HepG2 (cell line): ENCODE results near the gene CADM2. TPM values are rescaled to one million over a fixed set of nuclear protein-coding genes. Genes with fewer than 3 reads are reported as not detected.
"Not testable (repeated sequence)": the region's sequence is repeated elsewhere in the genome, so short reads cannot be mapped to it uniquely, and the experiment has no call there.

Source experiments
- ATAC-seq: fragments of 200-7000 bp; cut with Tn5 transposase; 3 replicates; pipeline ENCODE4 v1.9.1; 2020; ENCODE audit warnings: mild to moderate bottlenecking, moderate library complexity
- BruUV-seq: library from RNA; stranded (reverse); fragments of 400-500 nt; replicated peaks from 2 replicates; lab custom pipeline; 2021; lab: Mats Ljungman, UMichigan
- CTCF ChIA-PET: fragments of 300-600 bp; formaldehyde crosslinking; extraction: SDS; loops from one replicate; lab custom pipeline; 2021; ENCODE audit warnings: low total read pairs, inconsistent platforms, low intra/inter-chr PET ratio; lab: Yijun Ruan, JAX
- POLR2A ChIA-PET: fragments of 350-600 bp; sonication (Branson Sonifier 250); formaldehyde crosslinking; loops from one replicate; lab custom pipeline; 2020; ENCODE audit warnings: antibody characterized with exemption, inconsistent platforms; lab: Yijun Ruan, JAX
- DNase-seq: peaks from one replicate; pipeline ENCODE4 v3.0.0-alpha.2; 2015; ENCODE audit warnings: low spot score
- FAIRE-seq: peaks from 3 replicates; lab custom pipeline; 2011; peaks lifted over from hg19 to GRCh38; lab: Jason Lieb, UNC
- H2AFZ ChIP-seq: one replicate; pipeline ENCODE4 v1.6.1; 2011; ENCODE audit warnings: low read length, inconsistent platforms
- H3K27ac ChIP-seq: fragments of 300-600 bp; 3 replicates; pipeline ENCODE4 v1.8.0; 2011; ENCODE audit warnings: mixed run types, mild to moderate bottlenecking, mixed read lengths, low read length, inconsistent platforms; ENCODE audit not compliant: insufficient read depth; ENCODE audit errors: extremely low read length
- H3K27me3 ChIP-seq, 2 experiments: fragments of 200-600 bp in 1 of 2; 2 replicates in 1 of 2; 3 replicates in 1 of 2; pipeline versions ENCODE4 v1.6.0 to v1.8.0; 2011; ENCODE audit warnings: low read length in 2 of 2, mild to moderate bottlenecking in 2 of 2, moderate library complexity in 2 of 2, inconsistent platforms in 1 of 2; ENCODE audit not compliant: insufficient read depth in 2 of 2, control insufficient read depth in 1 of 2
- H3K36me3 ChIP-seq, 2 experiments: fragments of 200-600 bp in 1 of 2; replicated peaks in 1 of 2; 2 replicates in 1 of 2; 3 replicates in 1 of 2; pipeline versions ENCODE4 v1.5.1 to v1.8.0; 2011; ENCODE audit warnings: low read length in 2 of 2, inconsistent platforms in 1 of 2; ENCODE audit not compliant: insufficient read depth in 2 of 2, control insufficient read depth in 1 of 2
- H3K4me1 ChIP-seq: 2 replicates; pipeline ENCODE4 v1.5.1; 2012; ENCODE audit warnings: low read length, inconsistent platforms; ENCODE audit not compliant: insufficient read depth
- H3K4me2 ChIP-seq: 2 replicates; pipeline ENCODE4 v1.6.0; 2011; ENCODE audit warnings: low read depth, low read length, inconsistent platforms
- H3K4me3 ChIP-seq, 3 experiments: fragments of 200-600 bp in 1 of 3; sonication (generic), shearing (Covaris generic) in 1 of 3; replicated peaks in 1 of 3; 2 replicates each; pipeline ENCODE4 v1.5.1; 2011 to 2016; ENCODE audit warnings: low read length in 3 of 3, inconsistent platforms in 2 of 3, low read depth in 2 of 3, mild to moderate bottlenecking in 2 of 3, control low read depth in 1 of 3, mixed read lengths in 1 of 3; ENCODE audit not compliant: insufficient read depth in 1 of 3
- H3K79me2 ChIP-seq: one replicate; pipeline ENCODE4 v1.6.1; 2011; ENCODE audit warnings: low read length, inconsistent platforms; ENCODE audit not compliant: insufficient read depth
- H3K9ac ChIP-seq: 2 replicates; pipeline ENCODE4 v1.6.0; 2011; ENCODE audit warnings: mild to moderate bottlenecking, low read depth, low read length, inconsistent platforms; ENCODE audit not compliant: insufficient read depth
- H3K9me3 ChIP-seq: 2 replicates; pipeline ENCODE4 v1.5.1; 2012; ENCODE audit warnings: mild to moderate bottlenecking, low read length
- H4K20me1 ChIP-seq: 2 replicates; pipeline ENCODE4 v1.6.0; 2011; ENCODE audit warnings: inconsistent platforms, mild to moderate bottlenecking, low read length, moderate library complexity; ENCODE audit not compliant: insufficient read depth
- CEBPB ChIP-seq: IDR thresholded peaks from 2 replicates; pipeline ENCODE4 v1.6.1; 2011; ENCODE audit warnings: low read depth, low read length, improper control_type of control experiment, borderline replicate concordance
- RBAK ChIP-seq: sonication (generic); formaldehyde crosslinking; IDR thresholded peaks from 2 replicates; pipeline ENCODE4 v1.5.1; 2020; ENCODE audit warnings: mild to moderate bottlenecking, missing genetic modification reagents
- RFX5 ChIP-seq: IDR thresholded peaks from 2 replicates; pipeline ENCODE4 v1.6.1; 2011; ENCODE audit warnings: low read depth, low read length, improper control_type of control experiment
- ZMYM4 ChIP-seq: sonication (generic); formaldehyde crosslinking; IDR thresholded peaks from 2 replicates; pipeline ENCODE4 v1.8.1; 2023; ENCODE audit warnings: mild to moderate bottlenecking, missing genetic modification reagents
- ZNF317 ChIP-seq: sonication (generic); formaldehyde crosslinking; IDR thresholded peaks from 2 replicates; pipeline ENCODE4 v1.5.0; 2020; ENCODE audit warnings: mild to moderate bottlenecking, missing genetic modification reagents
- ZNF556 ChIP-seq: sonication (generic); formaldehyde crosslinking; IDR thresholded peaks from 2 replicates; pipeline ENCODE4 v1.4.0; 2020; ENCODE audit warnings: mild to moderate bottlenecking, missing genetic modification reagents, borderline replicate concordance
- ZSCAN12 ChIP-seq: sonication (generic); formaldehyde crosslinking; IDR thresholded peaks from 2 replicates; pipeline ENCODE4 v1.9.0; 2021; ENCODE audit warnings: mild to moderate bottlenecking, missing genetic modification reagents
- WGBS: methylation state at CpG from one replicate; pipeline ENCODE4 v1.1.6; 2017; ENCODE audit warnings: low lambda C conversion rate; 5-methylcytosine and 5-hydroxymethylcytosine counted together
- in situ Hi-C: cut with HindIII; loops from 2 replicates; pipeline ENCODE4 v1.10.0; 2017; ENCODE audit warnings: low pct_unique_long_range_greater_than_20kb; ENCODE audit not compliant: extremely low pct_ligation_motif_present
- intact Hi-C: fragments of 100-400 bp; cut with micrococcal nuclease; formaldehyde crosslinking; loops from one replicate; pipeline ENCODE4 v1.10.0; 2022; ENCODE audit not compliant: unreplicated experiment
- polyA plus RNA-seq, 8 experiments: library from polyadenylated mRNA; depleted of rRNA in 3 of 8; stranded (reverse) in 7 of 8; unstranded in 1 of 8; fragments of >200 nt; fragmentation: Illumina TruSeq in 4 of 8; extraction: Trizol in 4 of 8; gene quantifications; 2 replicates each; pipeline versions ENCODE4 v1.2.1 to v1.2.3, GENCODE V29; 2011 to 2016; ENCODE audit warnings: low read depth in 4 of 8, missing spikeins in 1 of 8, mixed read lengths in 1 of 8; ENCODE audit not compliant: insufficient read depth in 1 of 8
- total RNA-seq, 5 experiments: library from RNA; depleted of rRNA; stranded (reverse); fragments of >200 nt; fragmentation: Illumina TruSeq; extraction: Trizol; gene quantifications; 2 replicates each; pipeline ENCODE4 v1.2.3, GENCODE V29; 2016; ENCODE audit warnings: low read depth in 1 of 5
- TF ChIP-seq, protein P1 (sequence below): sonication (generic); formaldehyde crosslinking; IDR thresholded peaks from 2 replicates; pipeline ENCODE4 v1.8.1; 2022; ENCODE audit warnings: mild to moderate bottlenecking, missing genetic modification reagents
- TF ChIP-seq, protein P2 (sequence below): sonication (generic); formaldehyde crosslinking; IDR thresholded peaks from 2 replicates; pipeline ENCODE4 v1.8.1; 2023; ENCODE audit warnings: mild to moderate bottlenecking, missing genetic modification reagents
- TF ChIP-seq, protein P3 (sequence below): sonication (generic); IDR thresholded peaks from 2 replicates; pipeline ENCODE4 v1.6.1; 2016; ENCODE audit warnings: low read depth, borderline replicate concordance

CADM2 gene
- total and polyA plus RNA-seq, 2 of the 13 experiments (the other 11 are each of a cell fraction or from before 2014, with no cell fraction given): not detected

DNA sequence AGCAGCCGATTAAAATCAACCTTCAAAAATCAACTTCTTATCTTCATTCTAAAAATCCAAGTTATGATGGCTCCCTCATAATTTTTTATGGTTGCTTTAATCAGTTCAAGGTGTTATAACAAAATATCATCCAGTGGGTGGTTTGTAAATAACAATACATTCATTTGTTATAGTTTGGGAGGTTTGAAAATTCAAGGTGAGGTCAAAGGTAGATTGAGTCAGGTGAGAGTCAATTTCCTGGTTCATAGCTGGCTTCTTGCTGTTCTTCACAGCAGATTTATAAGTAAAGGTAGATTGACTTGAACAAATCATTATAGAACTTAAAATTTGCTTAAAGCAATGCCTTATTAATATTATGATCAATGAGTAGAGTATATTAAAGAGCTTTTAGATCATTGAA is 192.8 kb downstream of the CADM2 start:
- no peaks in the 10 kb centered on the region for H3K79me2 ChIP-seq
- CTCF ChIA-PET: no interaction called here
- FAIRE-seq (no peak), DNase-seq (no peak), ATAC-seq (no peak)
- no peak for TF ChIP-seq ZMYM4 (CRISPR knock-in tag)
- TF ChIP-seq, protein P1, sequence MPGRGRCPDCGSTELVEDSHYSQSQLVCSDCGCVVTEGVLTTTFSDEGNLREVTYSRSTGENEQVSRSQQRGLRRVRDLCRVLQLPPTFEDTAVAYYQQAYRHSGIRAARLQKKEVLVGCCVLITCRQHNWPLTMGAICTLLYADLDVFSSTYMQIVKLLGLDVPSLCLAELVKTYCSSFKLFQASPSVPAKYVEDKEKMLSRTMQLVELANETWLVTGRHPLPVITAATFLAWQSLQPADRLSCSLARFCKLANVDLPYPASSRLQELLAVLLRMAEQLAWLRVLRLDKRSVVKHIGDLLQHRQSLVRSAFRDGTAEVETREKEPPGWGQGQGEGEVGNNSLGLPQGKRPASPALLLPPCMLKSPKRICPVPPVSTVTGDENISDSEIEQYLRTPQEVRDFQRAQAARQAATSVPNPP (CRISPR knock-in tag): no peak
- TF ChIP-seq, protein P2, sequence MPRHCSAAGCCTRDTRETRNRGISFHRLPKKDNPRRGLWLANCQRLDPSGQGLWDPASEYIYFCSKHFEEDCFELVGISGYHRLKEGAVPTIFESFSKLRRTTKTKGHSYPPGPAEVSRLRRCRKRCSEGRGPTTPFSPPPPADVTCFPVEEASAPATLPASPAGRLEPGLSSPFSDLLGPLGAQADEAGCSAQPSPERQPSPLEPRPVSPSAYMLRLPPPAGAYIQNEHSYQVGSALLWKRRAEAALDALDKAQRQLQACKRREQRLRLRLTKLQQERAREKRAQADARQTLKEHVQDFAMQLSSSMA (CRISPR knock-in tag): no peak
- TF ChIP-seq ZSCAN12 (CRISPR knock-in tag): no peak
- no peak for TF ChIP-seq RFX5
- no peak for TF ChIP-seq ZNF317 (CRISPR knock-in tag)
- TF ChIP-seq ZNF556: no peak
- TF ChIP-seq, protein P3, sequence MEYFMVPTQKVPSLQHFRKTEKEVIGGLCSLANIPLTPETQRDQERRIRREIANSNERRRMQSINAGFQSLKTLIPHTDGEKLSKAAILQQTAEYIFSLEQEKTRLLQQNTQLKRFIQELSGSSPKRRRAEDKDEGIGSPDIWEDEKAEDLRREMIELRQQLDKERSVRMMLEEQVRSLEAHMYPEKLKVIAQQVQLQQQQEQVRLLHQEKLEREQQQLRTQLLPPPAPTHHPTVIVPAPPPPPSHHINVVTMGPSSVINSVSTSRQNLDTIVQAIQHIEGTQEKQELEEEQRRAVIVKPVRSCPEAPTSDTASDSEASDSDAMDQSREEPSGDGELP: no peak
- no peak for TF ChIP-seq CEBPB
- TF ChIP-seq RBAK (CRISPR knock-in tag): no peak
- no peak overlapping the region for H3K4me2 ChIP-seq
- 5% methylated on average over 1 of the region's 1 CpG for WGBS
- in situ Hi-C loops (no loop called here), intact Hi-C loops (no loop called here)
- H4K20me1 ChIP-seq: no peaks in the 10 kb centered on the region
- POLR2A ChIA-PET: no interaction called here
- H3K4me1 ChIP-seq: no peaks in the 10 kb centered on the region
- H3K4me3 ChIP-seq: no peak overlapping the region
- H3K36me3 ChIP-seq: no peaks in the 10 kb centered on the region
- no peak overlapping the region for H2AFZ ChIP-seq
- no peak overlapping the region for H3K9ac ChIP-seq
- H3K9me3 ChIP-seq: no peaks in the 10 kb centered on the region
- no TSS peak for BruUV-seq
- no peak overlapping the region for H3K27ac ChIP-seq
- H3K27me3 ChIP-seq: no peaks in the 10 kb centered on the region

DNA sequence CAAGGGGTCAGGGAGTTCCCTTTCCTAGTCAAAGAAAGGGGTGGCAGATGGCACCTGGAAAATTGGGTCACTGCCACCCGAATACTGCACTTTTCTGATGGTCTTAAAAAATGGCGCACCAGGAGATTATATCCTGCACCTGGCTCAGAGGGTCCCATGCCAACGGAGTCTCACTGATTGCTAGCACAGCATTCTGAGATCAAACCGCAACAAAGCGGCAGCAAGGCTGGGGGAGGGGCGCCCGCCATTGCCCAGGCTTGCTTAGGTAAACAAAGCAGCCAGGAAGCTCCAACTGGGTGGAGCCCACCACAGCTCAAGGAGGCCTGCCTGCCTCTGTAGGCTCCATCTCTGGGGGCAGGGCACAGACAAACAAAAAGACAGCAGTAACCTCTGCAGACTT is 194.5 kb downstream of the CADM2 start:
- H3K4me2 ChIP-seq, ATAC-seq, H3K9me3 ChIP-seq, CTCF ChIA-PET, H3K4me3 ChIP-seq, H3K27me3 ChIP-seq, in situ Hi-C loops, H3K36me3 ChIP-seq, BruUV-seq, H3K4me1 ChIP-seq, DNase-seq, H3K9ac ChIP-seq, intact Hi-C loops, H4K20me1 ChIP-seq, POLR2A ChIA-PET, H3K27ac ChIP-seq, H3K79me2 ChIP-seq, FAIRE-seq, H2AFZ ChIP-seq: not testable (repeated sequence)
- WGBS: 80% methylated on average over 1 of the region's 7 CpGs
